Right atrium auricular region (tissue), 2 donors: ENCODE data around the gene RCE1. TPM values are rescaled to one million over a fixed set of nuclear protein-coding genes. Genes with fewer than 3 reads are reported as not detected.
A peak's percentile ranks its signal among the peaks of the same experiment; 100 is the strongest.

Experiments used
- DNase-seq: peaks from one replicate; pipeline ENCODE4 v3.0.0-alpha.2; 2019; ENCODE audit warnings: low spot score
- H3K27ac ChIP-seq, 2 donors: fragments of 200-600 bp; sonication (generic); 1 replicate in 1 of 2; 2 replicates in 1 of 2; pipeline ENCODE4 v1.5.1; 2016 to 2019
- H3K27me3 ChIP-seq, 2 donors: fragments of 200-600 bp; sonication (generic); one replicate each; pipeline versions ENCODE4 v1.5.1 to v1.6.0; 2017 to 2019
- H3K36me3 ChIP-seq: fragments of 200-600 bp; sonication (generic); one replicate; pipeline ENCODE4 v1.5.1; 2016
- H3K4me1 ChIP-seq, 2 donors: fragments of 200-600 bp; sonication (generic); one replicate each; pipeline versions ENCODE4 v1.5.1 to v1.6.0; 2017 to 2019
- H3K4me3 ChIP-seq, 2 donors: fragments of 200-600 bp; sonication (generic); 1 replicate in 1 of 2; 2 replicates in 1 of 2; pipeline ENCODE4 v1.5.1; 2017 to 2019; ENCODE audit warnings: mild to moderate bottlenecking in 1 of 2, moderate library complexity in 1 of 2
- H3K9me3 ChIP-seq, 2 donors: fragments of 200-600 bp; sonication (generic); one replicate each; pipeline ENCODE4 v1.5.1; 2019
- total RNA-seq, 2 donors: library from RNA; depleted of rRNA; stranded (reverse); fragments of >200 nt; gene quantifications; one replicate each; pipeline ENCODE4 v1.1.0, GENCODE V29; 2016
- TF ChIP-seq, protein P1 (sequence below), 2 donors: fragments of 200-600 bp; sonication (generic); IDR thresholded peaks; one replicate each; pipeline ENCODE4 v1.5.1; 2019; ENCODE audit warnings: antibody characterized with exemption in 2 of 2

The RCE1 gene
- total RNA-seq, 2 donors from 2014 or later = 6.4 to 8.1 TPM

DNA sequence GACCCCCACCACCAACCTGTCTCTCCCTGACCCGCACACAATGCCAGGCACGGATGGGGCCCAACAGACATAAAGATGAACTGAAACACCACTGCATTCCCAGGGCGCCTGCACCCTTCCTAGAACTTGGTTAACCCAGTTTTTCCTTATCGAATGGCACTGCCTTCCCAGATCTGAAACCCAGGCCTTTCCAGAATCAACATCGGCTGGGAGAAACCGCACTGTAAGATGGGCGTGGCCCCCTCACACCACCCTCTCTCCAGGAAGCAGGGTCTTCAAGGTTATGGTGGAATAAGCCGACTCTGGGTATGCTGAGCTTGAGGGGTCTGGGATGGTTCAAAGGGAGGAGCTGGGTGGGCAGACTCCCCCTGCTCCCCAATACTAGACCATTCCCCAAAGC is 36.8 kb downstream of the RCE1 start:
- Histone ChIP-seq H3K4me1 (peaks cover 0 to 27% of the 10 kb centered on the region in 2 donors), H3K9me3 (no peaks in the 10 kb centered on the region), H3K4me3 (no peak overlapping the region), H3K36me3 (no peaks in the 10 kb centered on the region), H3K27ac (no peak overlapping the region), H3K27me3 (no peaks in the 10 kb centered on the region)
- TF ChIP-seq, protein P1, sequence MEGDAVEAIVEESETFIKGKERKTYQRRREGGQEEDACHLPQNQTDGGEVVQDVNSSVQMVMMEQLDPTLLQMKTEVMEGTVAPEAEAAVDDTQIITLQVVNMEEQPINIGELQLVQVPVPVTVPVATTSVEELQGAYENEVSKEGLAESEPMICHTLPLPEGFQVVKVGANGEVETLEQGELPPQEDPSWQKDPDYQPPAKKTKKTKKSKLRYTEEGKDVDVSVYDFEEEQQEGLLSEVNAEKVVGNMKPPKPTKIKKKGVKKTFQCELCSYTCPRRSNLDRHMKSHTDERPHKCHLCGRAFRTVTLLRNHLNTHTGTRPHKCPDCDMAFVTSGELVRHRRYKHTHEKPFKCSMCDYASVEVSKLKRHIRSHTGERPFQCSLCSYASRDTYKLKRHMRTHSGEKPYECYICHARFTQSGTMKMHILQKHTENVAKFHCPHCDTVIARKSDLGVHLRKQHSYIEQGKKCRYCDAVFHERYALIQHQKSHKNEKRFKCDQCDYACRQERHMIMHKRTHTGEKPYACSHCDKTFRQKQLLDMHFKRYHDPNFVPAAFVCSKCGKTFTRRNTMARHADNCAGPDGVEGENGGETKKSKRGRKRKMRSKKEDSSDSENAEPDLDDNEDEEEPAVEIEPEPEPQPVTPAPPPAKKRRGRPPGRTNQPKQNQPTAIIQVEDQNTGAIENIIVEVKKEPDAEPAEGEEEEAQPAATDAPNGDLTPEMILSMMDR (IDR thresholded peaks at IDR 0.05) = no peak
- no peak for DNase-seq

DNA sequence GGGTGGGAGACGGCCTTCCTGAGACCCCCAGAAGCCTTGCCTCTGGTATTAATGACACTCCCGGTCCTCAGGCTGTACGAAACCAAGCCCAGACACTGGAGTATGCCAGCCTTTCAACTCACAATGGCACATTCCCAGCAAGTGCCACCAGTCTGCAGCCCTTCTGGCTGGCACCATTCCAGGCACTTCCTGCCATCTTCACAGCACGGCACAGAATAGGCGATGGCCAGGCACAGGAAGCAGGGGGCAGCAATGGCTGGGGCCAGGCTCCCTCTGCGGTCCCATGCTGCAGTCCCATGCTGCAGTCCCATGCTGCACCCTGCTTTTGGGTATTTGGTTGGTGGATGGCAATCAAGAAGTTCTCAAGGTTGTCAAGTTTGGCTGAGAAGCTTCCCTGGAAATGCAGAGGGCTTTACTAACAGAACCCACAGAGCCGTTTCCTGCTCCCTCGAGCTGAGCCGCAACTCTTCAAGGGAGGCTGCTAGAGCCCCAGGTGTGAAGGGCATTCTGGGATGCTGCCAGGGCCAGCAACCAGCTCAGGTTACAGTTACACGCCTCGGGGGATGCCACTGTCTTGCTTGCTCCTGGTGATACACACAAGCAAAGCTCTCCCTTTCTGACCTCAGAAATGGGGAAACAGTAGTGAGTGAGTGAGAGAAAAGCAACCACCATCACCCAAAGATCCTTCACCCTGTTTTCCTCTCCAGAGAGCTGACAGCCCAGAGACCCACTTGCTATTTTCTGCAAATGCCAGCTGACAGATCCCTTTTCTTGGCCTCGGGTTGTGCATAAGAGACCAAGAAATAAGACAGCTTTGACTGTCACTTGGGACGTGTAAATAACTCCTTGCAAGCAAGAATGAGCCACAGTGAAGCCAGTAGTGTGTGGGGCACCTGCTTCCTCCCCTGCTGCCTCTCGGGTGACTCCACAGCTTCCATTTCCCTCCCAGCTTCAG is 37.5 kb downstream of the RCE1 start:
- Histone ChIP-seq H3K4me1 (peaks cover 0 to 27% of the 10 kb centered on the region in 2 donors), H3K4me3 (no peak overlapping the region), H3K36me3 (no peaks in the 10 kb centered on the region), H3K9me3 (no peaks in the 10 kb centered on the region), H3K27me3 (no peaks in the 10 kb centered on the region), H3K27ac (no peak overlapping the region)
- TF ChIP-seq, protein P1 (IDR thresholded peaks at IDR 0.05) = no peak
- no peak for DNase-seq

DNA sequence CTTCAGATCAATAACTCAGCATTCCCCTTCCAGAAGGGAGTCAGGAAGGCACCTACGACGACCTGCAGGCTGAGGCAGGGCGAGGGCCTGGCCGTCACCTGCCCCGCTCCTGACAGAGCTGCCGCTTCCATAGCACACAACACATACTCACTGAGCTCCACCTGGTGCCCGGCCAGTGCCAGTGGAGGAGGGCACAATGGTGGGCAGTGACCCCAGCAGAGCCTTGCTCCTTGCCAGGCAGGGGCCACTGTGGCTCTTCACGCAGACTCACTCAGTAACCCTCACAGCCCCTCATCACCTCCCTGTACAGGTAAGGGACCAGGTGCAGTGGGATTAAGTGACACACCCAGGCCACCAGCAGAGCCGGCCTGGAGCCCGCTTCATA is 38.2 kb downstream of the RCE1 start:
- TF ChIP-seq, protein P1 (IDR thresholded peaks at IDR 0.05) = no peak
- no peak overlapping the region for H3K4me3 ChIP-seq
- no peaks in the 10 kb centered on the region for H3K9me3 ChIP-seq
- no peak for DNase-seq
- no peaks in the 10 kb centered on the region for H3K27me3 ChIP-seq
- no peak overlapping the region for H3K27ac ChIP-seq
- no peaks in the 10 kb centered on the region for H3K36me3 ChIP-seq
- peaks cover 0 to 27% of the 10 kb centered on the region in 2 donors for H3K4me1 ChIP-seq

- Histone ChIP-seq H3K27me3 (no peaks in the 10 kb centered on the region), H3K4me3 (no peak overlapping the region), H3K4me1 (peaks cover 0 to 31% of the 10 kb centered on the region in 2 donors), H3K9me3 (no peaks in the 10 kb centered on the region), H3K27ac (no peak overlapping the region), H3K36me3 (no peaks in the 10 kb centered on the region)
- TF ChIP-seq, protein P1 (IDR thresholded peaks at IDR 0.05) = no peak
- DNase-seq = no peak
Observed at GRCh38 chr11:66881927-66882452, 38.7 kb downstream of the RCE1 start.

- H3K9me3 ChIP-seq = no peaks in the 10 kb centered on the region
- H3K4me3 ChIP-seq = peak overlapping the region in 1 of 2 donors; percentile 2
- H3K27ac ChIP-seq = no peak overlapping the region
- H3K36me3 ChIP-seq = no peaks in the 10 kb centered on the region
- no peaks in the 10 kb centered on the region for H3K27me3 ChIP-seq
- no peak for DNase-seq
- TF ChIP-seq, protein P1 (IDR thresholded peaks at IDR 0.05) = no peak
- H3K4me1 ChIP-seq = peaks cover 0 to 33% of the 10 kb centered on the region in 2 donors
Observed at GRCh38 chr11:66882561-66883015, 39.3 kb downstream of the RCE1 start.
